ENCODE results near the gene MME. TPM values are rescaled to one million over a fixed set of nuclear protein-coding genes. Genes with fewer than 3 reads are reported as not detected.

Gene MME
- 0.52 and 0.91 TPM in 2 replicates for total RNA-seq
- long read RNA-seq, result 0 reads

DNA sequence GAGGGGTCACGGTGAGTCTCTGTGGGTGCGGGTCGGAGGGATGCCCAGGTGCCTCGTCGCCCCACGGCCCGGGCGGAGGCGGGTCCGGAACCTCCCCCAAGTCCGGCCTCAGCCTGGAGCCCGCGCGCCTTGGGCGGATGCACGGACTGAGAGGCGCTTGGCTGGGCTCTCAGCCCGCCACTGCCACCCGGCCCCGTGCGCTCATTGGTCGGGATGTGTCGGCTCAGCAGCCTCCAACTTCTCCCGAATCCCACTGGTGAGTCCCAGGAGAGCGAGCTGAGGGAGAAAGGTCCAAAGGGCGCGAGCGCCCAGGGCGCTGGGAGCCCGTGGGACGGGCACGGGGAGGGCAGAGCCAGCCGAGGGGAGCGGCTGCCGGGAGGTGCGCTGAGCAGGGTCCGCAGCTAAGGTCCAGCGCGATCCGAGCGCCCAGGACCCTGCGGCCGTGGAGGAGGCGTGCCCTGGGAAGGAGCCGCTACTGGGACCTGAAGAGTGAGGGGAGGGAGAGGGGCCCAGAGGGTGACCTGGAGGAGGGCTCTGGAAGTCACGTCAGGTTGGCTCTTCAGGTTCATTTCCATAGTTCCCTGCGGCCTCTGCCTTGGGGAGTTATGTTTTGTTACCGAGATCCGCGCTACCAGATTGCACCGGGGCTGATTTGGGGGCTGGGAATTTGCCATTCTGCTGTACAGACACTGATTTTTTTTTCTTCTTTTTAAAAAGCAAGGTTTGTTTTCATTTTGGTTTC is at the start of gene MME:
Gene MME, plus strand, starts transcription at position 574 of the 742 bp plus-strand sequence. CDS start 3,849 bp downstream, outside the sequence.
- Mint-ChIP-seq H3K4me3 (peak within 1 kb of the TSS; percentile 87), H3K36me3 (ENCODE audit: low read depth) (no peaks in the 10 kb centered on the region), H3K27me3 (ENCODE audit: low read depth) (peaks cover 76% of the 10 kb centered on the region), H3K4me1 (peaks cover 12% of the 10 kb centered on the region), H3K9me3 (peaks cover 3% of the 10 kb centered on the region), H3K27ac (ENCODE audit: unreplicated experiment) (no peak within 1 kb of the TSS)
- DNase-seq (ENCODE audit: low read depth, low spot score), result peak; percentile 49
- TF ChIP-seq, protein P1, sequence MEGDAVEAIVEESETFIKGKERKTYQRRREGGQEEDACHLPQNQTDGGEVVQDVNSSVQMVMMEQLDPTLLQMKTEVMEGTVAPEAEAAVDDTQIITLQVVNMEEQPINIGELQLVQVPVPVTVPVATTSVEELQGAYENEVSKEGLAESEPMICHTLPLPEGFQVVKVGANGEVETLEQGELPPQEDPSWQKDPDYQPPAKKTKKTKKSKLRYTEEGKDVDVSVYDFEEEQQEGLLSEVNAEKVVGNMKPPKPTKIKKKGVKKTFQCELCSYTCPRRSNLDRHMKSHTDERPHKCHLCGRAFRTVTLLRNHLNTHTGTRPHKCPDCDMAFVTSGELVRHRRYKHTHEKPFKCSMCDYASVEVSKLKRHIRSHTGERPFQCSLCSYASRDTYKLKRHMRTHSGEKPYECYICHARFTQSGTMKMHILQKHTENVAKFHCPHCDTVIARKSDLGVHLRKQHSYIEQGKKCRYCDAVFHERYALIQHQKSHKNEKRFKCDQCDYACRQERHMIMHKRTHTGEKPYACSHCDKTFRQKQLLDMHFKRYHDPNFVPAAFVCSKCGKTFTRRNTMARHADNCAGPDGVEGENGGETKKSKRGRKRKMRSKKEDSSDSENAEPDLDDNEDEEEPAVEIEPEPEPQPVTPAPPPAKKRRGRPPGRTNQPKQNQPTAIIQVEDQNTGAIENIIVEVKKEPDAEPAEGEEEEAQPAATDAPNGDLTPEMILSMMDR (conservative IDR thresholded peaks at IDR 0.05), result no peak

DNA sequence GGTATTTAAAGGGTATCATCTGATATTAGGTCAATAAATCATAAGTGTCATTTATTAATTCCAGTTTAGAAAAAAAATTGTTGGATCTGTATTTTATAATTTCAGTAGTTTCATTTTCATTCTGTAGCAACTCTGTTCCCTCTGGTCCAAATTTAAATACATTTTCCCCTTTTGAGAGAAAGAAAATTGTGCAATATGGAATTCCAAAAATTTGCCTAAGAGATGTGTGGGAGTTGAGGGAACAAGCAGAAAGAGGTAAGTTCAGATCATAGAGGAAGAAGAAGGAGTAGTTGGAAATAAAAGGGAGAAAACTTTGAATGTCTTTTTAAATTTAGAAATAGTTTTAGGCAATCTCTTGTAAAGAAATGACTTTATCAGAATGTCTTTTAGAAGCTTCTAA is 48.9 kb upstream of the MME start:
- Mint-ChIP-seq H3K27me3 (ENCODE audit: low read depth) (no peaks in the 10 kb centered on the region), H3K4me3 (no peak overlapping the region), H3K4me1 (peaks cover 11% of the 10 kb centered on the region), H3K27ac (ENCODE audit: unreplicated experiment) (no peak overlapping the region), H3K9me3 (no peaks in the 10 kb centered on the region), H3K36me3 (ENCODE audit: low read depth) (no peaks in the 10 kb centered on the region)
- no peak for DNase-seq (ENCODE audit: low read depth, low spot score)
- TF ChIP-seq, protein P1 (conservative IDR thresholded peaks at IDR 0.05), result no peak

DNA sequence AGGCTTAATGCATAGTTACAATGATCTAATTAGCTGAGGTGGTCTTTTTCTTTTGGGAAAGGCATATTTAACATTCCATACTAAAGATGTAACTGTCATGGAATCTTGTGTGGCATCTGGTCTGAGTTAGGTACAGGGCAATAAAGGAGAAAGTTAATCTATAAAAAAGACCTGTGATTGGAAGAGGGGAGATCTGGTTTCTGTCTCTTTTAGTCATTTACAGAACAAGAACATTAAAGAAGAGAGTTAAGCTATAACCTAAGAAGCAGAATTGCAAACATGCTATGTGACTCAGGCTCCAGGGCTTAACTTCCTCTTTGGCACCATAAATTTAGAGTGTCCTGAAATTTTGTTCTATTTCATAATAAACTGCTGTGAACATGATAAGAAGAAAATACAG is 47.2 kb upstream of the MME start:
- peaks cover 11% of the 10 kb centered on the region for H3K4me1 Mint-ChIP-seq
- TF ChIP-seq, protein P1 (conservative IDR thresholded peaks at IDR 0.05), result no peak
- peaks cover 3% of the 10 kb centered on the region for H3K27me3 Mint-ChIP-seq (ENCODE audit: low read depth)
- H3K36me3 Mint-ChIP-seq (ENCODE audit: low read depth), result no peaks in the 10 kb centered on the region
- no peak for DNase-seq (ENCODE audit: low read depth, low spot score)
- H3K9me3 Mint-ChIP-seq, result peaks cover 4% of the 10 kb centered on the region
- H3K27ac Mint-ChIP-seq (ENCODE audit: unreplicated experiment), result no peak overlapping the region
- H3K4me3 Mint-ChIP-seq, result no peak overlapping the region

DNA sequence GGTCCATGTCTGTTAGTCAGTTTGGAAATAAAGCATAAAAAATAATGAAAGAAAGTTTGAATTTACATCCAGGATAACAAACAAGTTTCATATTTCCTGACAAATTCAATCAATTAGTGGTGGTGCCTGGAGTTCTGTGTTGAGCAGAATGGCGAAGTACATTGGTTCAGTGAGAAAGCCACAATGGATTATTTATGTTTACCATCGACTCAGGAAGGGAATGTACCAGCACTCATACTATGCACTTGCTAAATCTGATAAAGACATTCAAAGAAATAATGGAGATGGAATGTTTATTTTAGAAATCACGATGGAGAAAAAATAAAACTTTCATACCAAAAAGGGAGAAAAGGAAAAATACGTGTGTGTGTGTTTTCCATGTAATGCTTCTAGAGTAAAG is 45.3 kb upstream of the MME start:
- Mint-ChIP-seq H3K9me3 (peaks cover 4% of the 10 kb centered on the region), H3K36me3 (ENCODE audit: low read depth) (no peaks in the 10 kb centered on the region), H3K27me3 (ENCODE audit: low read depth) (peaks cover 6% of the 10 kb centered on the region), H3K27ac (ENCODE audit: unreplicated experiment) (no peak overlapping the region), H3K4me3 (no peak overlapping the region), H3K4me1 (peaks cover 11% of the 10 kb centered on the region)
- TF ChIP-seq, protein P1 (conservative IDR thresholded peaks at IDR 0.05), result no peak
- DNase-seq (ENCODE audit: low read depth, low spot score), result no peak

DNA sequence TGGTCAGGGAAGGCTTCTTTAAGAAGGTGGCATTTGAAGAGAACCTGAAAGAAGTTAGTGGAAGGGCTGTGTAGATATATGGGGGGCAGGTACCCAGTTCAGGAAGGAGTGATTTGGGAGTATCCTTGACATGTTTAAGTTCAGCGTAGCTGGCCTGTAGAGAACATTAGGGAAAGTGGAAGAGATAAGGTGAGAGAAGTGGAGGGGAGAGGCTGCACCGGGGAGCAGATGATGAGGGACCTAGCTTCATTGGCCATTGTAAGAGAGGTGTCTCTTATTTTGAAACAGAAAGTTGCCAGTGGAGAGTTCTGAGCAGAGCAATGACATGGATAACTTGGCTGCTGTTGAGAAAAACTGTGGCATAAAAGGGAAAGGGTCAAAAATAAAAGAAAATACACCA is 44.6 kb upstream of the MME start:
- Mint-ChIP-seq H3K4me3 (no peak overlapping the region), H3K36me3 (ENCODE audit: low read depth) (no peaks in the 10 kb centered on the region), H3K9me3 (peaks cover 4% of the 10 kb centered on the region), H3K4me1 (peaks cover 11% of the 10 kb centered on the region), H3K27ac (ENCODE audit: unreplicated experiment) (no peak overlapping the region), H3K27me3 (ENCODE audit: low read depth) (peaks cover 6% of the 10 kb centered on the region)
- no peak for DNase-seq (ENCODE audit: low read depth, low spot score)
- TF ChIP-seq, protein P1 (conservative IDR thresholded peaks at IDR 0.05), result no peak
